Ascending aorta (tissue), 2 donors: ENCODE results near the gene WBP1L. TPM values are rescaled to one million over a fixed set of nuclear protein-coding genes. Genes with fewer than 3 reads are reported as not detected.

Source experiments
- DNase-seq, 2 donors: peaks; one replicate each; pipeline ENCODE4 v3.0.0-alpha.2; 2019; ENCODE audit warnings: low spot score in 2 of 2
- H3K27ac ChIP-seq, 2 donors: fragments of 200-600 bp; sonication (generic); one replicate each; pipeline ENCODE4 v1.5.1; 2016 to 2017; ENCODE audit warnings: mild to moderate bottlenecking in 1 of 2
- H3K27me3 ChIP-seq: fragments of 200-600 bp; sonication (generic); one replicate; pipeline ENCODE4 v1.5.1; 2017
- H3K36me3 ChIP-seq, 2 donors: fragments of 200-600 bp; sonication (generic); one replicate each; pipeline ENCODE4 v1.5.1; 2016
- H3K4me1 ChIP-seq, 2 donors: fragments of 200-600 bp; sonication (generic); one replicate each; pipeline ENCODE4 v1.5.1; 2016 to 2017; ENCODE audit warnings: mild to moderate bottlenecking in 1 of 2
- H3K4me3 ChIP-seq, 2 donors: fragments of 200-600 bp; sonication (generic); one replicate each; pipeline ENCODE4 v1.5.1; 2016 to 2017; ENCODE audit warnings: mild to moderate bottlenecking in 1 of 2
- H3K9me3 ChIP-seq, 2 donors: fragments of 200-600 bp; sonication (generic); one replicate each; pipeline ENCODE4 v1.5.1; 2016
- CTCF ChIP-seq, 3 experiments: fragments of 200-600 bp in 2 of 3; fragments of 450-650 bp in 1 of 3; sonication (generic) in 2 of 3; IDR thresholded peaks; one replicate each; pipeline ENCODE4 v1.5.1; 2016 to 2019; ENCODE audit warnings: antibody characterized with exemption in 3 of 3, mild to moderate bottlenecking in 1 of 3, moderate library complexity in 1 of 3
- intact Hi-C: fragments of 100-400 bp; cut with DNase I; formaldehyde crosslinking; loops from one replicate; pipeline ENCODE4 v1.15.1; 2023
- total RNA-seq: library from RNA; depleted of rRNA; stranded (reverse); fragments of >200 nt; gene quantifications from one replicate; pipeline ENCODE4 v1.1.0, GENCODE V29; 2016

Gene WBP1L
- total RNA-seq, 1 donor from 2014 or later: 107 TPM

GRCh38 chr10:102763037-102763607 is 19.4 kb downstream of the WBP1L start:
- no peaks in the 10 kb centered on the region for H3K9me3 ChIP-seq
- peaks cover 4 to 11% of the 10 kb centered on the region in 2 donors for H3K36me3 ChIP-seq
- intact Hi-C loops: no loop called here
- H3K4me1 ChIP-seq: peaks cover 0 to 34% of the 10 kb centered on the region in 2 donors
- no peaks in the 10 kb centered on the region for H3K27me3 ChIP-seq
- no peak for DNase-seq
- H3K27ac ChIP-seq: peak overlapping the region in 1 of 2 donors; percentile 48
- H3K4me3 ChIP-seq: no peak overlapping the region
- no peak for TF ChIP-seq CTCF (IDR thresholded peaks at IDR 0.05)

GRCh38 chr10:102764470-102765161 is 20.9 kb downstream of the WBP1L start:
- intact Hi-C loops: no loop called here
- no peak for TF ChIP-seq CTCF (IDR thresholded peaks at IDR 0.05)
- H3K27me3 ChIP-seq: no peaks in the 10 kb centered on the region
- peaks cover 0 to 27% of the 10 kb centered on the region in 2 donors for H3K4me1 ChIP-seq
- H3K4me3 ChIP-seq: no peak overlapping the region
- peaks cover 4 to 11% of the 10 kb centered on the region in 2 donors for H3K36me3 ChIP-seq
- no peaks in the 10 kb centered on the region for H3K9me3 ChIP-seq
- H3K27ac ChIP-seq: no peak overlapping the region
- DNase-seq: no peak

GRCh38 chr10:102765336-102765735 is 21.6 kb downstream of the WBP1L start:
- peaks cover 0 to 21% of the 10 kb centered on the region in 2 donors for H3K4me1 ChIP-seq
- peaks cover 4 to 11% of the 10 kb centered on the region in 2 donors for H3K36me3 ChIP-seq
- no peak overlapping the region for H3K27ac ChIP-seq
- H3K9me3 ChIP-seq: no peaks in the 10 kb centered on the region
- no peaks in the 10 kb centered on the region for H3K27me3 ChIP-seq
- intact Hi-C loops: no loop called here
- DNase-seq: no peak
- no peak overlapping the region for H3K4me3 ChIP-seq
- no peak for TF ChIP-seq CTCF (IDR thresholded peaks at IDR 0.05)

GRCh38 chr10:102767428-102768160 is 23.8 kb downstream of the WBP1L start:
- no peak for DNase-seq

More at GRCh38 chr10:102767428-102768160, 23.8 kb downstream of the WBP1L start:
- peaks cover 4 to 11% of the 10 kb centered on the region in 2 donors for H3K36me3 ChIP-seq
- H3K27ac ChIP-seq: no peak overlapping the region
- no peaks in the 10 kb centered on the region for H3K27me3 ChIP-seq
- intact Hi-C loops: no loop called here
- TF ChIP-seq CTCF (IDR thresholded peaks at IDR 0.05): no peak
- H3K4me3 ChIP-seq: no peak overlapping the region
- no peaks in the 10 kb centered on the region for H3K9me3 ChIP-seq
- H3K4me1 ChIP-seq: peaks cover 0 to 20% of the 10 kb centered on the region in 2 donors
